HFF-Myc (cell line): ENCODE results near the gene SLC39A10.

ENCODE experiments used
- DNase-seq: peaks from one replicate; pipeline ENCODE4 v3.0.0-alpha.2; 2011; ENCODE audit warnings: low read depth; ENCODE audit errors: extremely low read depth
- H3K4me3 ChIP-seq: replicated peaks from 2 replicates; pipeline ENCODE4 v1.5.1; 2011; ENCODE audit warnings: low read depth, mild to moderate bottlenecking, control low read depth, low read length
- CTCF ChIP-seq: IDR thresholded peaks from 2 replicates; pipeline ENCODE4 v1.5.1; 2012; ENCODE audit warnings: mild to moderate bottlenecking, low read depth, low read length, control low read depth; ENCODE audit errors: missing control alignments

SLC39A10 gene

DNA sequence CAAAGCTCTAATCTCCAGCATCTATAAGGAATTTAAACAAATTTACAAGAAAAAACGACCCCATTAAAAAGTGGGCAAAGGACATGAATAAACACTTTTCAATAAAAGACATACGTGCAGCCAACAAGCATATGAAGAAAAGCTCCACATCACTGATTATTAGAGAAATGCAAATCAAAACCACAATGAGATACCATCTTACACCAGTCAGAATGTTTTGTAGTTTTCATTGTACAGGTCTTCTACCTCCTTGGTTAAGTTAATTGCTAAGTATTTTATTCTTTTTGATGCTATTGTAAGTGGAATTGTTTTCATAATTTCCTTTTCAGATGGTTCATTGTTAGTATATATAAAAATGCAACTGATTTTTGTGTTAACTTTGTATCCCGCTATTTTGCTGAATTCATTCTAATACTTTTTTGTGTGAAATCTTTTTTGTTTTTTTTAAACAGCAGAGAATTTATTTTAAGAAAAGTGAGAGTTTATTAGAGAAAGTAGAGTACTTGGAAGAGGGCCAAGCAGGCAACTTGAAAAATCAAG is 40.7 kb downstream of the SLC39A10 start:
- H3K4me3 ChIP-seq, result no peak overlapping the region
- no peak for TF ChIP-seq CTCF
- DNase-seq, result no peak

DNA sequence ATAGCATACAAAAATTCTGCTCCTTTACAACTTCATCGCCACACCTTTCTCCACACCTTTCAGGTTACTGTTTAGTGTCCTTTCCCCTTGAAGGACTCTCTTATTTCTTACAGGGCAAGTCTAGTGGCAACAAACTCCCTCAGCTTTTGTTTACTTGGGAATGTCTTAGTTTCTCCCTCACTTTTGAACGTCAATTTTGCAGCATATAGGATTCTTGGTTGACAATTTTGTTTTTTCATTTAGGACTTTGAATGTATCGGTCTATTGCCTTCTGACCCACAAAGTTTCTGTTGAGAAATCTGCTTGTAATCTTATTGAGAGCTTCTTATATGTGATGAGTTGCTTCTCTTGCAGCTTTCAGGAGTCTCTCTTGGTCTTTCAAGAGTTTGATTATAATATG is 43.5 kb downstream of the SLC39A10 start:
- H3K4me3 ChIP-seq, result no peak overlapping the region
- no peak for DNase-seq
- no peak for TF ChIP-seq CTCF

DNA sequence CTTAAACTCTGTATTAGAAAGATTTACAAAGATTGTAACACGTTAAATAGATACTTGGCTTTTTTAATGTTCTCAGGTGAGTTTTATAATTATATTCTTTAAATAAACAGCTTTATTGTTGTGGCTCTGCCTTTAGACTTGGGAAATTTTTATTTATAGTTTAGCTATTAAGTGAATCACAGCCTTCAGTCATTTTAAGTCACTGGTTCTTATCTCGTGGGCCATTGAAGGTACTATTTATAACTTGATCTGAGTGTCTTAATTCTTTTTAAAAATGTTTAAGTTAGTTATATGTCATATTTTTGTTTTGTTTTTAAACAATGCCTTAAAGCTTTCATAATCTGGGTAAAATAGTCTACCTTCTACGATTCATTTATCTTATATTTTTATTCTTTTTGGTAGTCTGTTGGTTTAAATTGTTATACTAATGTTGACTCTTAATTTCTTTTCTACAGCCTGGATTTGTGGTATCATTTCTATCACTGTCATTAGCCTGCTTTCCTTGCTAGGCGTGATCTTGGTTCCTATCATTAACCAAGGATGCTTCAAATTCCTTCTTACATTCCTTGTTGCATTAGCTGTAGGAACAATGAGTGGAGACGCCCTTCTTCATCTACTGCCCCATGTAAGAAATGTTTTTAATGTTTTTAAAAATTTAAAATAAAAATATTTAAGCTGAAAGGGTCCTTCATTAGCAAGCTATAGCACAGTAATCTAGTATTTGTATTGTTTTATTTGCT is 49.3 kb downstream of the SLC39A10 start:
- H3K4me3 ChIP-seq, result no peak overlapping the region
- no peak for DNase-seq
- no peak for TF ChIP-seq CTCF

DNA sequence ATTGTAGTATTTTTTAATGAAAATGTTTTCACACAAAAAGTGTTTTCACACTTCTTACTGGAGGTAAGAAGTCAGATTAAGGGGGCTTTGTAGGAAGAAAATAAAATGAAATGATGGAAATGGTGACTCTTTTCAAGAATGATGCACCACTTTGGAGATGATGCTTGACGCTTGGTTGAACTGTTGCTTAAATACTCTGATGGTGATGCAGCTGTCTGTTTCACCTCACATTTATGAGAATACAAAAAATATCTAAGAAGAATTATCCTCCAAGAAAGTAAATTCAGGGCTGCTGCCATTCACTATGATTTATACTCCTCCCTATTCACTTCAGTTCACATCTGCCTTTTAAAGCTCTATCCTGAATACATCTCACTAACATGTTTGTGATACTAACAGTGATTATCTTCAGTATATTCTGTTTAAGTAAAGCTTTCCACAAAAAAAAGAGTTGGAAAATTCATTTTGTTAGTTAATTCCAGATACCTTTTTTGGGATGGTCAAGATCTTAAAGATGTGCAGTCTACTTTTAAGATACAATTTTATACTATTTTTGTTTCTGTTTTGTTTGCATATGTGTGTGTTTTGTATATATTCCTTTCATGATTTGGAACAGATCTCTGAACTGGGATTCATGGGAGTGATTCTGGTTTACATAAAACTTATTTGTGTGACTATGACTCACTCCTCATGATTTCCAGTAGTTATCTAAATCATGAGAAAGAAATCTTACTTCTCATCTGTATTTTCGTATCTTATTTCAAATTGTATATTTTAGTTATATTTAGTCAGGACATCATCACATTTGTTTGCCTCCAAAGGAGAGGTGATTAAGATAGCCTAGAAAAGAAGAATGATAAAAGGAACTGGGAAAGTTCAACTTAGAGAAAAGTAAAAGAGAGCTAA is 53.1 kb downstream of the SLC39A10 start:
- DNase-seq, result peak; percentile 26
- TF ChIP-seq CTCF, result no peak
- H3K4me3 ChIP-seq, result no peak overlapping the region

DNA sequence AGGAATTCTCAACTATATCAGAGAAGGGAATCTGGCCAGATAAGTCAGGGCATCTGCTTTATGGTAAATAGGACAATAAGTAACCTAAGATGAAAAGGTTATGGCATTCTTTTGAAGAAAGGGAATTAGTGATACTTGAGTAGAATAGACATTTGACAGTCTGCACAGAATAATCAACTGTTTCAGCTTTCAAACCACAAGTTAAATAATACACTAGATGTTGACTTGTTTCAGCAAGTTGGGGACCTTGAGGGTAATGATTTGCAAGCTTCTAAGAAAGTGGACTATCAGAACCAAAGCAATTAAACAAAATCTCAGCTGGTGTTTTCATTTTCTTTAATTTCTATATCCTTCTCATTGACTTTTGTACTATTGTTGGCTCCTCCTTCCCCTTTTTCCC is 54.5 kb downstream of the SLC39A10 start:
- H3K4me3 ChIP-seq, result no peak overlapping the region
- no peak for DNase-seq
- TF ChIP-seq CTCF, result no peak

- no peak overlapping the region for H3K4me3 ChIP-seq
- TF ChIP-seq CTCF, result no peak
- no peak for DNase-seq
Measured at GRCh38 chr2:195716466-195716865, 59.4 kb downstream of the SLC39A10 start.
